NB4 (cell line): ENCODE data around the gene IPPK.

Experiments used
- DNase-seq: peaks from one replicate; pipeline ENCODE4 v3.0.0; 2010; ENCODE audit warnings: low read depth
- H3K4me3 ChIP-seq: one replicate; pipeline ENCODE4 v1.5.1; 2011; ENCODE audit warnings: mild to moderate bottlenecking, low read depth, low read length, moderate library complexity
- MAX ChIP-seq: IDR thresholded peaks from 2 replicates; pipeline ENCODE4 v1.6.1; 2011; ENCODE audit warnings: low read depth, low read length
- MYC ChIP-seq: IDR thresholded peaks from 2 replicates; pipeline ENCODE4 v1.6.1; 2011; ENCODE audit warnings: low read depth, low read length
- POLR2A ChIP-seq: IDR thresholded peaks from 2 replicates; pipeline ENCODE4 v1.6.1; 2011; ENCODE audit warnings: mild to moderate bottlenecking; ENCODE audit not compliant: insufficient read length; ENCODE audit errors: extremely low read depth
- TF ChIP-seq, protein P1 (sequence below): IDR thresholded peaks from one replicate; pipeline ENCODE4 v1.5.1; 2012; ENCODE audit warnings: low read depth, low read length

The IPPK gene

GRCh38 chr9:92682269-92682668 is 12.3 kb upstream of the IPPK start:
- TF ChIP-seq MYC: no peak
- TF ChIP-seq, protein P1, sequence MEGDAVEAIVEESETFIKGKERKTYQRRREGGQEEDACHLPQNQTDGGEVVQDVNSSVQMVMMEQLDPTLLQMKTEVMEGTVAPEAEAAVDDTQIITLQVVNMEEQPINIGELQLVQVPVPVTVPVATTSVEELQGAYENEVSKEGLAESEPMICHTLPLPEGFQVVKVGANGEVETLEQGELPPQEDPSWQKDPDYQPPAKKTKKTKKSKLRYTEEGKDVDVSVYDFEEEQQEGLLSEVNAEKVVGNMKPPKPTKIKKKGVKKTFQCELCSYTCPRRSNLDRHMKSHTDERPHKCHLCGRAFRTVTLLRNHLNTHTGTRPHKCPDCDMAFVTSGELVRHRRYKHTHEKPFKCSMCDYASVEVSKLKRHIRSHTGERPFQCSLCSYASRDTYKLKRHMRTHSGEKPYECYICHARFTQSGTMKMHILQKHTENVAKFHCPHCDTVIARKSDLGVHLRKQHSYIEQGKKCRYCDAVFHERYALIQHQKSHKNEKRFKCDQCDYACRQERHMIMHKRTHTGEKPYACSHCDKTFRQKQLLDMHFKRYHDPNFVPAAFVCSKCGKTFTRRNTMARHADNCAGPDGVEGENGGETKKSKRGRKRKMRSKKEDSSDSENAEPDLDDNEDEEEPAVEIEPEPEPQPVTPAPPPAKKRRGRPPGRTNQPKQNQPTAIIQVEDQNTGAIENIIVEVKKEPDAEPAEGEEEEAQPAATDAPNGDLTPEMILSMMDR: no peak
- H3K4me3 ChIP-seq: no peak overlapping the region
- no peak for DNase-seq

DNA sequence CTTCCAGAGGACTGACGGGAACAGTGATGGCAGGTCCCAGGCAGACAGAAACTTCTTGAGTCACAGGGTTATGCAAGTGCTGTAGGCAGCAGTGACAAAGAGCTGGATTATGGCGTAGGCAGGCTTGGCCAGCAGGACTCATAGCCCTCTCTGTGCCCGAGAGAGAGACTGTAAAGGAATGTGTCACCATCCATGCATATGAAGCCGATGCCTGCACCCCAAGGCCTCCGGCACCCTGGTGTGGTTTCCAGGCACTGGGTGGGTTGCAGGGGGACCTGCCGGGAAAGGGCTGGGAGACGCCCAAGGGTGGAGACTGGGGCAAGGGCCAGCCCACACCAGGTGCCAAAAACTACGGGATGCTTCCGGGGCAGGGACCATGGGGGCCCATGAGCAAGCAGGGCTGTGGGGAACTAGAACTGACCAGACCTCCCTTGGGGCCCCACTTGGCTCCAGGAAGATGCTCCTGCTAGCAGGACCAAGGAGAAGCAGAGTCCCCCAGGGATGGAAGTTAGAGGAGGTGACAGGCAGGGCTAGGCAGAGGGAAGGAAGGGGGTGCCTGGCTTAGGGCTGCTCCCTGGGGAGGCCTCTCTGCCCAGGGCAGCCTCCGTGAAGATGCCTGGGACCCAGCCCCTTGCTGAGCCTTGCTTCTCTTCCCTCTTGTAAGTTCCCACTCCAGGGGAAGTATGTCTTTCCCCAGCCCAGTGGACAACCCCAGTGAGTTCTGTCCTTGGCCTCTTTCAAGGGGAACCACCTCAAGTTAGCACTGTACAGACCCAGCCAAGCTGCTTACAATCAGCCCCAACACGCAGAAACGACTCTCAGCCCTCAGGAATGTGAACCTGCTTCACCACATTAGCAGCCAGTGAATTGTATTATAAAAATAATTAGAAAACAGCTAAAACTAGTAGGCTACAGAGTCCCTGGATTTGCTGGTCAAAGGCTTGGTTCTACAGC is 10.5 kb upstream of the IPPK start:
- TF ChIP-seq POLR2A: no peak
- no peak for TF ChIP-seq MYC
- TF ChIP-seq, protein P1: no peak
- TF ChIP-seq MAX: no peak
- H3K4me3 ChIP-seq: no peak overlapping the region
- DNase-seq: peak; percentile 13

DNA sequence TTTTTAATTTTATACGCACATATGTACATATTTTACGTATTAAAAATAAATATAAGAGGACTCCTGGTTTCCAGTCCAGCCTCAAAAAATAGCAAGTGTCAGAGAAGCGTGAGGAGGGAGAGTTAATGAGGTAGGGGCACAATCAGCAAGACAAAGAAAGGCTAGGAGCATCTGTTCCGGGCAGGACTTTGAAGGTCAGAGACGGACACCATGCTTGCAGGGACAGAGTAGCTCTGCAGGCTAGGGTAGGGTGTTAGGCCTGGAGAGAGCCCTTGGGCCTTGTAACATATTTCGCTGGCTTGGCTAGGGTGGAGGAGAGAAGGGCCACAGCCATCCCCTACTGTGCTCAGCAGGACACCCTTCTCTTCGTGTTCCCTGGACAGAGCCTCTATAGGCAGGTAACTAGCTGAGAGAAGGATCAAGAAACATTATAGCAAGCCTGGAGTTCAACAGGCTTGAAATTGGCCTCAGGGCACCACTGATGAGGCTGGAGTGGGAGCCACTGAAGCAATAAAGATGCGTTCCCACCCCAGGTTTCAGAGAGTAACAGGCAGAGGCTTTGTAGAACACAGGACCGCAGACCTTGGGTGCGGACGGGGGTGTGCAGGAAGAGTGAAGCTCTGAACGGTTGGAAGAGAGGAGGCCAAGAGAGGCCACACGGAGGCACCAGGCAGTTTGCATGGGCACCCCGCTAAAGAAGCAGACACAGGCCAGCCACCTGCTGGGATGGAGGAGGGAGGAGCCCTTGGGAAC is 9.7 kb upstream of the IPPK start:
- DNase-seq: no peak
- H3K4me3 ChIP-seq: no peak overlapping the region
- TF ChIP-seq, protein P1: no peak
- TF ChIP-seq POLR2A (no peak), MYC (no peak), MAX (no peak)

GRCh38 chr9:92671323-92671722 is 1.4 kb upstream of the IPPK start:
- H3K4me3 ChIP-seq: peak overlapping the region; percentile 100
- DNase-seq: peak; percentile 16
- TF ChIP-seq MYC: no peak
- TF ChIP-seq MAX: no peak
- TF ChIP-seq, protein P1: no peak
- no peak for TF ChIP-seq POLR2A

- peak overlapping the region; percentile 78 for H3K4me3 ChIP-seq
- DNase-seq: peak; percentile 50
- TF ChIP-seq, protein P1: no peak
- TF ChIP-seq MYC (no peak), MAX (no peak), POLR2A (no peak)
These were observed 423 bp downstream of the IPPK start for GRCh38 chr9:92669527-92669889.
